22Rv1 (cell line): Measurements from ENCODE around the gene CDC16.

ENCODE experiments used
- ZFX ChIP-seq: fragments of 450-650 bp; IDR thresholded peaks from 2 replicates; pipeline ENCODE4 v1.6.1; 2017; ENCODE audit warnings: antibody characterized with exemption, borderline replicate concordance
- TF ChIP-seq, protein P1 (sequence below): fragments of 450-650 bp; IDR thresholded peaks from 2 replicates; pipeline ENCODE4 v1.5.1; 2017; ENCODE audit warnings: mild to moderate bottlenecking

DNA sequence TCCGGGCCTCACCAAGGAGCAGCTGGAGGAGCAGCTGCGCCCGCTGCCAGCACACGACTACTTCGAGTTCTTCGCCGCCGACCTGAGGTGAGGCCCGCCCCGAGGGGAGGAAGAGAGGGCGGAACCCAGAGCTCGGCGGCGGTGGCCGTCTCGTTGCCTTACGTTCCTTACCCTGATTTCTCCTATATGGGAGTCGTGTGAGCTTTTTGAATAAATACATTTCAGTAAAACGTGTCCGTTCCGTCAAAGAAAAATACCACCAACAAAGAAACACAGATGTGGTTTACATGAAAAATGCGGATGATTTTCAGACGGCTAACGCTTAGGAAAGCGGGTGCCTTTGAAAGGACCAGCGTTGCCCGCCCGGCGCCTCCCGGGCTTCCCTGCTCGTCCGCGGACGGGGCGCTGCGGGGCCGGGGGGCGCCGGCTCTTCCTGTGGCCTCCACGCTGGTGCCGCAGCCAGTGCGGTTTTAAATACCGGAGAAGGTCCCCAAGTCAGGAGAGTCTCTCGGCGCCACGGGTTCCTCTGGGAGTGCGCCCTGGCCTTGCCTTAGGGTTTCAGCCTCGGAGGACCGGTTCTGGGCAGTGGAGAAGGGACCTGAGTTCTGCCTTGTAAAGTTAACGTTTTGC lies 47.5 kb downstream of the CDC16 start:
- TF ChIP-seq, protein P1, sequence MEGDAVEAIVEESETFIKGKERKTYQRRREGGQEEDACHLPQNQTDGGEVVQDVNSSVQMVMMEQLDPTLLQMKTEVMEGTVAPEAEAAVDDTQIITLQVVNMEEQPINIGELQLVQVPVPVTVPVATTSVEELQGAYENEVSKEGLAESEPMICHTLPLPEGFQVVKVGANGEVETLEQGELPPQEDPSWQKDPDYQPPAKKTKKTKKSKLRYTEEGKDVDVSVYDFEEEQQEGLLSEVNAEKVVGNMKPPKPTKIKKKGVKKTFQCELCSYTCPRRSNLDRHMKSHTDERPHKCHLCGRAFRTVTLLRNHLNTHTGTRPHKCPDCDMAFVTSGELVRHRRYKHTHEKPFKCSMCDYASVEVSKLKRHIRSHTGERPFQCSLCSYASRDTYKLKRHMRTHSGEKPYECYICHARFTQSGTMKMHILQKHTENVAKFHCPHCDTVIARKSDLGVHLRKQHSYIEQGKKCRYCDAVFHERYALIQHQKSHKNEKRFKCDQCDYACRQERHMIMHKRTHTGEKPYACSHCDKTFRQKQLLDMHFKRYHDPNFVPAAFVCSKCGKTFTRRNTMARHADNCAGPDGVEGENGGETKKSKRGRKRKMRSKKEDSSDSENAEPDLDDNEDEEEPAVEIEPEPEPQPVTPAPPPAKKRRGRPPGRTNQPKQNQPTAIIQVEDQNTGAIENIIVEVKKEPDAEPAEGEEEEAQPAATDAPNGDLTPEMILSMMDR: 0 out of 2 replicates have a peak, but pooled peaks have one; percentile 4
- TF ChIP-seq ZFX: no peak
